HCT116 (cell line): ENCODE data around the gene SENP1. TPM values are rescaled to one million over a fixed set of nuclear protein-coding genes. Genes with fewer than 3 reads are reported as not detected.

Source experiments
- ATAC-seq: fragments of 200-7000 bp; cut with Tn5 transposase; 2 replicates; pipeline ENCODE4 v1.9.1; 2020; ENCODE audit warnings: mild to moderate bottlenecking, moderate library complexity
- BruUV-seq: library from RNA; stranded (reverse); fragments of 400-500 nt; replicated peaks from 2 replicates; lab custom pipeline; 2021; lab: Mats Ljungman, UMichigan
- CTCF ChIA-PET: fragments of 300-600 bp; sonication (Branson Sonifier 250); formaldehyde crosslinking; loops from one replicate; lab custom pipeline; 2021; ENCODE audit warnings: antibody characterized with exemption; lab: Charles Lee
- POLR2A ChIA-PET: fragments of 300-600, 350-600 bp; sonication (Branson Sonifier 250); formaldehyde crosslinking; loops from one replicate; lab custom pipeline; 2021; ENCODE audit warnings: antibody characterized with exemption; lab: Charles Lee
- RAD21 ChIA-PET, 2 experiments: fragments of 300-600 bp; sonication (Branson Sonifier 250); formaldehyde crosslinking; loops; one replicate each; lab custom pipeline; 2023; ENCODE audit warnings: low total read pairs in 2 of 2; ENCODE audit not compliant: uncharacterized antibody in 2 of 2, unreplicated experiment in 2 of 2, low non-redundant PET in 1 of 2; lab: Charles Lee
- DNase-seq: peaks from one replicate; pipeline ENCODE4 v3.0.0-alpha.2; 2010; ENCODE audit warnings: low read depth, low spot score
- H2AFZ ChIP-seq: fragments of 200-600 bp; shearing (Covaris generic), sonication (generic); 2 replicates; pipeline ENCODE4 v1.6.1; 2017; ENCODE audit warnings: low read depth, mixed run types, mixed read lengths, antibody characterized with exemption, low read length; ENCODE audit not compliant: poor library complexity, severe bottlenecking
- H3K27ac ChIP-seq: 2 replicates; pipeline ENCODE4 v1.5.1; 2012; ENCODE audit warnings: low read depth, low read length
- H3K27me3 ChIP-seq: fragments of 200-600 bp; sonication (generic); 2 replicates; pipeline ENCODE4 v1.6.1; 2016; ENCODE audit warnings: mixed run types, low read length, mixed read lengths; ENCODE audit not compliant: insufficient read depth
- H3K36me3 ChIP-seq, 2 experiments: fragments of 200-500 bp in 1 of 2; fragments of 200-600 bp in 1 of 2; sonication (Bioruptor generic) in 1 of 2; sonication (generic) in 1 of 2; 2 replicates each; pipeline versions ENCODE4 v1.5.1 to v1.6.1; 2014 to 2016; ENCODE audit warnings: low read length in 2 of 2, inconsistent platforms in 1 of 2, mixed read lengths in 1 of 2, mixed run types in 1 of 2; ENCODE audit not compliant: insufficient read depth in 2 of 2, control insufficient read depth in 1 of 2
- H3K4me1 ChIP-seq, 2 experiments: fragments of 200-600 bp in 1 of 2; sonication (generic) in 1 of 2; 2 replicates each; pipeline versions ENCODE4 v1.5.1 to v1.6.1; 2012 to 2017; ENCODE audit warnings: low read length in 2 of 2, inconsistent platforms in 1 of 2, mild to moderate bottlenecking in 1 of 2, mixed read lengths in 1 of 2, mixed run types in 1 of 2, moderate library complexity in 1 of 2; ENCODE audit not compliant: insufficient read depth in 2 of 2, control insufficient read depth in 1 of 2
- H3K4me2 ChIP-seq: fragments of 200-600 bp; sonication (generic); 2 replicates; pipeline ENCODE4 v1.6.1; 2017; ENCODE audit warnings: mixed run types, low read length, mixed read lengths
- H3K4me3 ChIP-seq, 2 experiments: fragments of 200-600 bp in 1 of 2; sonication (generic) in 1 of 2; replicated peaks in 1 of 2; 2 replicates each; pipeline ENCODE4 v1.5.1; 2011 to 2016; ENCODE audit warnings: low read length in 2 of 2, control low read depth in 1 of 2, low read depth in 1 of 2, mild to moderate bottlenecking in 1 of 2, mixed read lengths in 1 of 2, mixed run types in 1 of 2
- H3K79me2 ChIP-seq: fragments of 200-600 bp; sonication (generic); 2 replicates; pipeline ENCODE4 v1.6.1; 2017; ENCODE audit warnings: mild to moderate bottlenecking, mixed run types, low read length, moderate library complexity, mixed read lengths; ENCODE audit not compliant: insufficient read depth
- H3K9ac ChIP-seq: fragments of 200-600 bp; sonication (generic); 2 replicates; pipeline ENCODE4 v1.6.1; 2016; ENCODE audit warnings: low read length, mixed read lengths
- H3K9me2 ChIP-seq: fragments of 200-600 bp; sonication (generic), shearing (Covaris generic); 2 replicates; pipeline ENCODE4 v1.6.1; 2017; ENCODE audit warnings: mixed run types, mild to moderate bottlenecking, moderate library complexity; ENCODE audit not compliant: insufficient read depth
- H3K9me3 ChIP-seq, 2 experiments: fragments of 200-500 bp in 1 of 2; fragments of 200-600 bp in 1 of 2; sonication (Bioruptor generic) in 1 of 2; sonication (generic) in 1 of 2; 2 replicates each; pipeline ENCODE4 v1.6.1; 2014 to 2017; ENCODE audit warnings: low read length in 2 of 2, mixed read lengths in 2 of 2, inconsistent platforms in 1 of 2, low read depth in 1 of 2, mild to moderate bottlenecking in 1 of 2, mixed run types in 1 of 2, moderate library complexity in 1 of 2; ENCODE audit not compliant: control insufficient read depth in 1 of 2, insufficient read depth in 1 of 2
- H4K20me1 ChIP-seq: fragments of 200-600 bp; sonication (generic), shearing (Covaris generic); 2 replicates; pipeline ENCODE4 v1.6.1; 2017; ENCODE audit warnings: mixed run types, mild to moderate bottlenecking, moderate library complexity; ENCODE audit not compliant: insufficient read depth
- ELF1 ChIP-seq: IDR thresholded peaks from 2 replicates; pipeline ENCODE4 v1.6.1; 2012; ENCODE audit warnings: low read depth, borderline replicate concordance
- RAD21 ChIP-seq: IDR thresholded peaks from 2 replicates; pipeline ENCODE4 v1.6.1; 2012; ENCODE audit warnings: low read depth, mild to moderate bottlenecking
- YY1 ChIP-seq: IDR thresholded peaks from 2 replicates; pipeline ENCODE4 v1.6.1; 2011; ENCODE audit warnings: low read length, low read depth, moderate library complexity, mild to moderate bottlenecking; ENCODE audit not compliant: insufficient replicate concordance; ENCODE audit errors: extremely low read depth
- ZNF274 ChIP-seq: fragments of 200-500 bp; sonication (Bioruptor generic); IDR thresholded peaks from 2 replicates; pipeline ENCODE4 v1.6.1; 2014; ENCODE audit warnings: mild to moderate bottlenecking, low read depth, low read length, inconsistent platforms
- intact Hi-C: fragments of 100-400 bp; cut with micrococcal nuclease; formaldehyde crosslinking; loops from 2 replicates; pipeline ENCODE4 v1.10.0; 2022
- total RNA-seq: library from RNA; stranded (reverse); gene quantifications from one replicate; pipeline ENCODE4 v1.2.1, GENCODE V29; 2021; ENCODE audit not compliant: unreplicated experiment
- TF ChIP-seq, protein P1 (sequence below), 3 experiments: fragments of 200-600 bp in 1 of 3; sonication (generic) in 1 of 3; IDR thresholded peaks in 2 of 3; conservative IDR thresholded peaks in 1 of 3; 2 replicates each; pipeline ENCODE4 v1.5.1; 2012 to 2017; ENCODE audit warnings: low read depth in 2 of 3, low read length in 2 of 3, antibody characterized with exemption in 1 of 3, borderline replicate concordance in 1 of 3, control low read depth in 1 of 3, mild to moderate bottlenecking in 1 of 3, mixed read lengths in 1 of 3, mixed run types in 1 of 3, moderate library complexity in 1 of 3; ENCODE audit not compliant: insufficient read depth in 1 of 3

Gene SENP1
- total RNA-seq, 1 experiment from 2014 or later: 17.7 TPM

DNA sequence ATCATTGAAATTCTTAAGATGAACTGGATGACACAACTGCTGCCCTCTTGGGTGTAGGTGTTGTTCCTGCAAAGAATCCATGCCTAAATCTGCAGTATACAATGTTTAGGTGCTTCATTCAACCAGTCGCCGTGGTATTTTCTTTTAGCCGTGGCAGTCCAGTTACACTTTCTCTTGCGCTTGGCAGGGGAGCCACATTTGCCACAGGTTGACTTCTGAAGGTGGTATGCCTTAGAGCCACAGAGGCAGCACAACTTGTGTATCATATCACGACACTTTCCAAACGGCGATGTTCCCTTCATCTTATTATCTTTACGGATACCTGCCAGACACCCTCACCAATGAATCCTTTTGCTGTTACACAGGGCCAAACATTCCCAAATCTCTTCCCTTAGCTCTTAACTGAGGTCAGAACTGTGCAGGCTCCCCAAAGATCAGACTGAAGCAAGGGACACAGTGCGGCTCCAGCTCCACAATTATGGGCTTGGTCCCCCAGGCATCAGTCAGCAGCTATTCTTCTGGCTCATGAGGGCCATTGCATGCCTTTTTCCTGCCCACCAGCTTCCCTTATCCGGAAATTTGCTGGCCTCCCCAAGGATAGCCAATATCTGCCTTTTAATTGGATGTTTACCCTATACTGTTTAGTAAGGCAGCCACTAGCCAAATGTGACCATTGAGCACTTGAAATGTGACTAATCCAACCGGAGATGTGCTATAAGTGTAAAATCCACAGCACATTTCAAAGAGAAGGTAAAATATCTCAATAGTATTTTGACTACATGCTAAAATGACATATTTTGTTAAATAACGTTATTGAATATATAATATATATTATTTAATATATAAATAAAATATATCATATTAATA is 50.7 kb downstream of the SENP1 start (continued):
- no peak for TF ChIP-seq YY1
- TF ChIP-seq ELF1: no peak

GRCh38 chr12:48053883-48054282 is 52.0 kb downstream of the SENP1 start:
- DNase-seq: no peak
- H3K9ac ChIP-seq: no peak overlapping the region
- TF ChIP-seq ZNF274: no peak
- no peak for TF ChIP-seq RAD21
- peaks cover 0 to 6% of the 10 kb centered on the region in 2 experiments; a peak in 2 of 4 replicates for H3K36me3 ChIP-seq
- no peak overlapping the region for H3K4me2 ChIP-seq
- no peak overlapping the region for H3K27ac ChIP-seq
- H3K27me3 ChIP-seq: no peaks in the 10 kb centered on the region
- H4K20me1 ChIP-seq: no peaks in the 10 kb centered on the region
- no peak overlapping the region for H3K4me3 ChIP-seq
- H2AFZ ChIP-seq: no peak overlapping the region
- no peaks in the 10 kb centered on the region for H3K4me1 ChIP-seq
- RAD21 ChIA-PET: no interaction called here
- BruUV-seq: no TSS peak
- no peak for ATAC-seq
- no peaks in the 10 kb centered on the region for H3K9me2 ChIP-seq
- CTCF ChIA-PET: no interaction called here
- intact Hi-C loops: no loop called here
- no peaks in the 10 kb centered on the region for H3K9me3 ChIP-seq
- no peaks in the 10 kb centered on the region for H3K79me2 ChIP-seq
- POLR2A ChIA-PET: no interaction called here

DNA sequence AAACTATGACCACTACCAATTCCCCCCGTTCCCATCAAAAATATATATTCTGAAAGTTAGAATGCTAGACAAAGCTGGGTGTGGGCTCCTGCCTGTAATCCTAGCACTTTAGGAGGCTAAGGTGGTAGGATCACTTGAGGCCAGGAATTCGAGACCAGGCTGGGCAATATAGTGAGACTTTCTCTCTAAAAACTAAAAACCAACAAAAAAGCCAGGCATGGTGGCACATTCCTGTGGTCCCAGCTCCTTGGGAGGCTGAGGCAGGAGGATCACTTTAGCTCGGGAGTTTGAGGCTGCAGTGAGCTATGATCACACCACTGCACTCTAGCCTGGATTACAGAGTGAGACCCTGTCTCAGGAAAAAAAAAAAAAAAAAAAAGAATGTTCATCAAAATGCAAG is 52.8 kb downstream of the SENP1 start:
- H3K27me3 ChIP-seq: no peaks in the 10 kb centered on the region
- no TSS peak for BruUV-seq
- H3K9ac ChIP-seq: no peak overlapping the region
- H3K4me2 ChIP-seq: no peak overlapping the region
- H3K36me3 ChIP-seq: peaks cover 0 to 4% of the 10 kb centered on the region in 2 experiments; a peak in 3 of 4 replicates
- H3K27ac ChIP-seq: no peak overlapping the region
- CTCF ChIA-PET: no interaction called here
- H4K20me1 ChIP-seq: no peaks in the 10 kb centered on the region
- no peak overlapping the region for H2AFZ ChIP-seq
- ATAC-seq: no peak
- intact Hi-C loops: no loop called here
- H3K9me3 ChIP-seq: no peaks in the 10 kb centered on the region
- H3K4me1 ChIP-seq: no peaks in the 10 kb centered on the region
- TF ChIP-seq, protein P1, sequence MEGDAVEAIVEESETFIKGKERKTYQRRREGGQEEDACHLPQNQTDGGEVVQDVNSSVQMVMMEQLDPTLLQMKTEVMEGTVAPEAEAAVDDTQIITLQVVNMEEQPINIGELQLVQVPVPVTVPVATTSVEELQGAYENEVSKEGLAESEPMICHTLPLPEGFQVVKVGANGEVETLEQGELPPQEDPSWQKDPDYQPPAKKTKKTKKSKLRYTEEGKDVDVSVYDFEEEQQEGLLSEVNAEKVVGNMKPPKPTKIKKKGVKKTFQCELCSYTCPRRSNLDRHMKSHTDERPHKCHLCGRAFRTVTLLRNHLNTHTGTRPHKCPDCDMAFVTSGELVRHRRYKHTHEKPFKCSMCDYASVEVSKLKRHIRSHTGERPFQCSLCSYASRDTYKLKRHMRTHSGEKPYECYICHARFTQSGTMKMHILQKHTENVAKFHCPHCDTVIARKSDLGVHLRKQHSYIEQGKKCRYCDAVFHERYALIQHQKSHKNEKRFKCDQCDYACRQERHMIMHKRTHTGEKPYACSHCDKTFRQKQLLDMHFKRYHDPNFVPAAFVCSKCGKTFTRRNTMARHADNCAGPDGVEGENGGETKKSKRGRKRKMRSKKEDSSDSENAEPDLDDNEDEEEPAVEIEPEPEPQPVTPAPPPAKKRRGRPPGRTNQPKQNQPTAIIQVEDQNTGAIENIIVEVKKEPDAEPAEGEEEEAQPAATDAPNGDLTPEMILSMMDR (IDR thresholded peaks at IDR 0.05 in 2 of 3, conservative IDR thresholded peaks at IDR 0.05 in 1 of 3; ENCODE audit: borderline replicate concordance in 1 of 3, insufficient read depth in 1 of 3, low read depth in 2 of 3, low read length in 2 of 3): no peak
- TF ChIP-seq YY1: no peak
- TF ChIP-seq, all 23 proteins: peak for 0
- no peak overlapping the region for H3K4me3 ChIP-seq
- H3K79me2 ChIP-seq: no peaks in the 10 kb centered on the region
- DNase-seq: no peak
- no peaks in the 10 kb centered on the region for H3K9me2 ChIP-seq
- RAD21 ChIA-PET: no interaction called here
- POLR2A ChIA-PET: no interaction called here
